DND-41 (cell line): Measurements from ENCODE around the gene GABRR3.

Experiments
- CTCF ChIP-seq: IDR thresholded peaks from 2 replicates; pipeline ENCODE4 v1.5.1; 2012; ENCODE audit warnings: borderline replicate concordance, low read length, moderate library complexity, mild to moderate bottlenecking; ENCODE audit not compliant: poor library complexity, severe bottlenecking; ENCODE audit errors: extremely low read depth
- EZH2 ChIP-seq: IDR thresholded peaks from 3 replicates; pipeline ENCODE4 v1.6.1; 2012; ENCODE audit warnings: borderline replicate concordance, low read depth, mild to moderate bottlenecking, moderate library complexity, low read length, inconsistent platforms; ENCODE audit not compliant: severe bottlenecking

GRCh38 chr3:97939401-97939800 is 95.7 kb downstream of the GABRR3 start:
- TF ChIP-seq CTCF: no peak
- no peak for TF ChIP-seq EZH2
